A673 (cell line): Measurements from ENCODE around the gene JAG2. TPM values are rescaled to one million over a fixed set of nuclear protein-coding genes. Genes with fewer than 3 reads are reported as not detected.

ENCODE experiments used
- BruUV-seq: library from RNA; stranded (reverse); fragments of 400-500 nt; replicated peaks from 2 replicates; lab custom pipeline; 2021; lab: Mats Ljungman, UMichigan
- CTCF ChIA-PET: fragments of 300-600 bp; sonication (Branson Sonifier 250); formaldehyde crosslinking; loops from one replicate; lab custom pipeline; 2022; ENCODE audit warnings: antibody characterized with exemption; lab: Charles Lee
- POLR2A ChIA-PET: fragments of 300-600 bp; sonication (Branson Sonifier 250); formaldehyde crosslinking; loops from one replicate; lab custom pipeline; 2022; ENCODE audit warnings: antibody characterized with exemption; ENCODE audit not compliant: low non-redundant PET; lab: Charles Lee
- DNase-seq: peaks from one replicate; pipeline ENCODE4 v3.0.0-alpha.2; 2015; ENCODE audit warnings: low spot score
- H3K27ac ChIP-seq: fragments of 200-600 bp; sonication (generic); 2 replicates; pipeline ENCODE4 v1.5.1; 2016; ENCODE audit warnings: mixed run types, low read depth, mild to moderate bottlenecking, mixed read lengths, antibody characterized with exemption, low read length; ENCODE audit not compliant: poor library complexity, severe bottlenecking
- H3K27me3 ChIP-seq: fragments of 200-600 bp; sonication (generic); replicated peaks from 2 replicates; pipeline ENCODE4 v1.6.1; 2017; ENCODE audit warnings: mixed run types, low read depth, mild to moderate bottlenecking, mixed read lengths, antibody characterized with exemption, low read length; ENCODE audit not compliant: insufficient read depth, poor library complexity
- H3K36me3 ChIP-seq: fragments of 200-600 bp; sonication (generic); 2 replicates; pipeline ENCODE4 v1.6.1; 2016; ENCODE audit warnings: mixed run types, mild to moderate bottlenecking, mixed read lengths, antibody characterized with exemption, low read length; ENCODE audit not compliant: insufficient read depth, poor library complexity, severe bottlenecking
- H3K4me1 ChIP-seq: fragments of 200-600 bp; sonication (generic); 2 replicates; pipeline ENCODE4 v1.6.1; 2017; ENCODE audit warnings: mixed run types, mild to moderate bottlenecking, mixed read lengths, antibody characterized with exemption, low read length; ENCODE audit not compliant: insufficient read depth, poor library complexity, severe bottlenecking
- H3K4me3 ChIP-seq: fragments of 200-600 bp; sonication (generic); 2 replicates; pipeline ENCODE4 v1.5.1; 2016; ENCODE audit warnings: low read depth, mixed run types, mild to moderate bottlenecking, mixed read lengths, low read length; ENCODE audit not compliant: poor library complexity, severe bottlenecking
- H3K9me3 ChIP-seq: fragments of 200-600 bp; sonication (generic); 2 replicates; pipeline ENCODE4 v1.6.1; 2016; ENCODE audit warnings: mixed run types, low read depth, mild to moderate bottlenecking, mixed read lengths, antibody characterized with exemption, low read length; ENCODE audit not compliant: poor library complexity, severe bottlenecking
- EZH2 ChIP-seq: fragments of 200-600 bp; sonication (generic); IDR thresholded peaks from 2 replicates; pipeline ENCODE4 v1.6.1; 2017; ENCODE audit warnings: borderline replicate concordance, low read depth, mild to moderate bottlenecking, mixed read lengths, antibody characterized with exemption, low read length; ENCODE audit not compliant: poor library complexity, severe bottlenecking
- intact Hi-C: fragments of 100-400 bp; cut with micrococcal nuclease; formaldehyde crosslinking; loops from one replicate; pipeline ENCODE4 v1.10.0; 2022; ENCODE audit not compliant: unreplicated experiment
- total RNA-seq: library from RNA; stranded (reverse); gene quantifications from 2 replicates; pipeline ENCODE4 v1.2.3, GENCODE V29; 2021
- TF ChIP-seq, protein P1 (sequence below): fragments of 300-800, 200-600 bp; sonication (generic); conservative IDR thresholded peaks from 2 replicates; pipeline ENCODE4 v1.5.1; 2017; ENCODE audit warnings: low read depth, mild to moderate bottlenecking, antibody characterized with exemption, low read length, moderate library complexity, mixed read lengths

JAG2 gene
- total RNA-seq, 1 experiment from 2014 or later, result 14.3 TPM

DNA sequence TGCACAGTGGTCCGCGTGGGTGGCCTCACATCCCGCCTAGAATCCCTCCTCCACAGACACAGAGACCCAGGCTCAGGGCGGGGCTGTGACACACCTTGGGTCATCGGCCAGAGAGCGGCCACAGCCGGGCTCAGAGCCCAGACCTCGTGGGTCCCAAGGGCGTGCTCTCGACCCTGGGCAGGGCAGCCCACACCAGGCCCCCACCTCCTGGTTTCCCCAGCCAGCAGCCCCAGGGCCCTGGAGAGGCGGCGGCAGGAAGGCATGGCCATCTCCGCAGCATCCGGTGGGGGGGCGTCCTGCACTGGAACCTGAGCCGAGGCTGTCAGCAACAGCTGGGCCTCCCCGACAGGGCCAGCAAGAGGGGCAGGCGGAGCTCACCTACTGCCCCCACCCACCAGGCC lies 15.2 kb downstream of the JAG2 start:
- Histone ChIP-seq H3K27ac (no peak overlapping the region), H3K9me3 (no peaks in the 10 kb centered on the region), H3K4me1 (no peaks in the 10 kb centered on the region), H3K4me3 (no peak overlapping the region), H3K36me3 (no peaks in the 10 kb centered on the region), H3K27me3 (no peaks in the 10 kb centered on the region)
- BruUV-seq, result no TSS peak
- CTCF ChIA-PET, result interaction anchor here (0.5 kb wide), 1 partner anchor 50 kb away, joined by 3 read pairs; no protein-coding TSS in a partner anchor
- intact Hi-C loops, result no loop called here
- POLR2A ChIA-PET, result no interaction called here
- TF ChIP-seq, protein P1, sequence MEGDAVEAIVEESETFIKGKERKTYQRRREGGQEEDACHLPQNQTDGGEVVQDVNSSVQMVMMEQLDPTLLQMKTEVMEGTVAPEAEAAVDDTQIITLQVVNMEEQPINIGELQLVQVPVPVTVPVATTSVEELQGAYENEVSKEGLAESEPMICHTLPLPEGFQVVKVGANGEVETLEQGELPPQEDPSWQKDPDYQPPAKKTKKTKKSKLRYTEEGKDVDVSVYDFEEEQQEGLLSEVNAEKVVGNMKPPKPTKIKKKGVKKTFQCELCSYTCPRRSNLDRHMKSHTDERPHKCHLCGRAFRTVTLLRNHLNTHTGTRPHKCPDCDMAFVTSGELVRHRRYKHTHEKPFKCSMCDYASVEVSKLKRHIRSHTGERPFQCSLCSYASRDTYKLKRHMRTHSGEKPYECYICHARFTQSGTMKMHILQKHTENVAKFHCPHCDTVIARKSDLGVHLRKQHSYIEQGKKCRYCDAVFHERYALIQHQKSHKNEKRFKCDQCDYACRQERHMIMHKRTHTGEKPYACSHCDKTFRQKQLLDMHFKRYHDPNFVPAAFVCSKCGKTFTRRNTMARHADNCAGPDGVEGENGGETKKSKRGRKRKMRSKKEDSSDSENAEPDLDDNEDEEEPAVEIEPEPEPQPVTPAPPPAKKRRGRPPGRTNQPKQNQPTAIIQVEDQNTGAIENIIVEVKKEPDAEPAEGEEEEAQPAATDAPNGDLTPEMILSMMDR, result no peak
- TF ChIP-seq EZH2, result no peak
- DNase-seq, result no peak

DNA sequence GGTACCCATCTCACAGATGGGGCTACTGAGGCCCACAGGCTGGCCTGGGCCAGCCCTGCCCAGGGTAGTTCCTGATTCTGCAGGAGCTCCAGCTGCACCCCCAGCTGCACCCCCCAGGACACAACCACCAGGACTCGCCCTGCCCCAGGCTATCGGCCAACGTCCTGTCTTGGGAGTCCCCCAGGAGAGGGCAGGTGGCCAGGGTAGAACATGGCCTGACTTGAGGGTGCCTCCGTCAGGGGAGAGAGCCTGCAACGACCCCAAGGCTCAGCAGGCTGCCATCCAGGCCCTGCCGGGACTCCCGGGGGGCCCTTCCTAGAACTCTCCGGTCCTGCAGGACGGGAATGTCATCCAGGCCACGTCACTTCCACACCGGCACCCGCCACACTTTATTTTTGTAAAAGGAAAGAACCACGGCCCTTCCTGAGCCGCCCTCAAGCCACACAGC lies 15.8 kb downstream of the JAG2 start:
- Histone ChIP-seq H3K36me3 (no peaks in the 10 kb centered on the region), H3K27me3 (no peaks in the 10 kb centered on the region), H3K9me3 (no peaks in the 10 kb centered on the region), H3K4me1 (no peaks in the 10 kb centered on the region), H3K27ac (no peak overlapping the region), H3K4me3 (no peak overlapping the region)
- intact Hi-C loops, result no loop called here
- DNase-seq, result no peak
- POLR2A ChIA-PET, result no interaction called here
- no peak for TF ChIP-seq EZH2
- BruUV-seq, result no TSS peak
- CTCF ChIA-PET, result interaction anchor here (0.5 kb wide), 1 partner anchor 49 kb away, joined by 3 read pairs; no protein-coding TSS in a partner anchor

DNA sequence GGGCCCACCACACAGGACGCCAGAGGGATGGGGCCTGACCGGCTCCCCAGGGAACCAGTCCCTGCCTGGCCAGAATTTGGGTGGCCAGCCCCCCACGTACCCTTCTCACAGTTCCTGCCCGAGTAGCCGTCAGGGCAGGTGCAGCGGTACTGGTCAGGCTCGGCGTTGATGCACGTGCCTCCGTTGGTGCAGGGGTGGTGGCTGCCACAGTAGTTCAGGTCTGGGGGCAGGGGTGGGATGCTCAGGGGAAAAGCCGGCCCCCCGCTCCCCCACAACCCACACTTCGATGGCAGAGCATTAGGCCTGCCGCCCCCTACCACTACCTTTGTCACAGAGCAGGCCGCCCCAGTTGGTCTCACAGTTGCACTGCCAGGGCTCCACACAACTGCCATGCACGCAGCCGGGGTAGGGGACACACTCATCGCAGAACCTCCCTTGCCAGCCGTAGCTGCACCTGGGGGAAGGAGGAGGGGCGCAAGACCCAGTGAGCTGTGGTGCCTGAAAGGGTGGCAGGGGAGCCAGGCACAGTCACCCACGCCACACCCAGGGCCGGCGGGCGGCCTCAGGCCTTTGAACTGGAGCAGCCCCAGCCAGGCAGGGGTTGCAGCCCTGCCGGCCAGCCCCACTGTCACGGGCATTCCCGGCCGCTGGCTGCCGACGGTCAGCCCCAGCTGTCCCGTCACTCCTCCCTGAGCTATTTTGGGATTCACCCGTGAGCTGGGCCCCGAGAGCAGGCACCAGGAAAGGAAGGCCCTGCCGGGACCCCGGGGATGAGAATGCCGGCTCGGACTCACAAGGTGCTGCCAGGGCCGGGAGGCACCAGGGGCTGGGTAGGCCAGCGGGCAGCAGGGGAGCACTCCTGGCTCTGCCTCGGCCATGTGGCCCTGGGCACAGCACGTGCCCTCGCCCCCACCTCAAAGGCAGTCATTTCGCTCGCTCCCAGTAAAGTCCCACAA lies 16.5 kb downstream of the JAG2 start:
- CTCF ChIA-PET, result no interaction called here
- no peak for DNase-seq
- no peaks in the 10 kb centered on the region for H3K9me3 ChIP-seq
- H3K4me1 ChIP-seq, result no peaks in the 10 kb centered on the region
- no peaks in the 10 kb centered on the region for H3K36me3 ChIP-seq
- intact Hi-C loops, result no loop called here
- TF ChIP-seq, protein P1, result no peak
- no peak for TF ChIP-seq EZH2
- POLR2A ChIA-PET, result no interaction called here
- BruUV-seq, result no TSS peak
- no peak overlapping the region for H3K4me3 ChIP-seq
- H3K27ac ChIP-seq, result no peak overlapping the region
- no peaks in the 10 kb centered on the region for H3K27me3 ChIP-seq
